H1 (cell line): Measurements from ENCODE around the gene STX19. TPM values are rescaled to one million over a fixed set of nuclear protein-coding genes. Genes with fewer than 3 reads are reported as not detected.

Experiments used
- CTBP2 ChIP-seq: IDR thresholded peaks from 2 replicates; pipeline ENCODE4 v1.7.0; 2011; ENCODE audit warnings: borderline replicate concordance, mild to moderate bottlenecking, moderate library complexity, mixed read lengths, low read length; ENCODE audit not compliant: insufficient read depth, insufficient read length
- FOSL1 ChIP-seq: IDR thresholded peaks from 2 replicates; pipeline ENCODE4 v1.6.1; 2011; ENCODE audit warnings: mild to moderate bottlenecking, low read depth, low read length, moderate library complexity; ENCODE audit not compliant: insufficient read depth
- PHF8 ChIP-seq: fragments of 200-600 bp; sonication (generic); conservative IDR thresholded peaks from 2 replicates; pipeline ENCODE4 v1.7.1; 2012; ENCODE audit warnings: low read depth, mild to moderate bottlenecking, inconsistent platforms, low read length, moderate library complexity
- RNF2 ChIP-seq: fragments of 200-900, 300-1000 bp; sonication (generic); IDR thresholded peaks from 2 replicates; pipeline ENCODE4 v1.7.1; 2016; ENCODE audit warnings: borderline replicate concordance, low read depth, mild to moderate bottlenecking, antibody characterized with exemption, low read length; ENCODE audit not compliant: poor library complexity, severe bottlenecking; ENCODE audit errors: missing control alignments
- TBP ChIP-seq: IDR thresholded peaks from 2 replicates; pipeline ENCODE4 v1.6.1; 2011; ENCODE audit warnings: low read depth, low read length, improper control_type of control experiment
- polyA plus RNA-seq, 7 experiments: library from polyadenylated mRNA; depleted of rRNA in 3 of 7; stranded (reverse) in 5 of 7; unstranded in 2 of 7; fragments of >200 nt in 5 of 7; fragments of 200-250 nt in 2 of 7; gene quantifications; 1 replicate in 5 of 7; 2 replicates in 1 of 7; 4 replicates in 1 of 7; pipeline versions ENCODE4 v1.2.1 to v1.2.3, GENCODE V29; 2011 to 2013; ENCODE audit warnings: missing spikeins in 2 of 7, mixed read lengths in 2 of 7
- total RNA-seq: library from RNA; stranded (reverse); fragmentation: NEBNext Ultra II Directional; extraction: Animal tissue kit (Norgen Biotek cat#: 25700); gene quantifications from 2 replicates; pipeline ENCODE4 v1.2.1, GENCODE V29; 2021
- TF ChIP-seq, protein P1 (sequence below): fragments of 300-600 bp; sonication (generic); IDR thresholded peaks from 2 replicates; pipeline ENCODE4 v1.7.1; 2012; ENCODE audit warnings: low read length, moderate library complexity, mild to moderate bottlenecking, inconsistent platforms; ENCODE audit not compliant: insufficient replicate concordance
- TF ChIP-seq, protein P2 (sequence below): IDR thresholded peaks from 2 replicates; pipeline ENCODE4 v1.6.1; 2011; ENCODE audit warnings: low read depth, mild to moderate bottlenecking, low read length; ENCODE audit not compliant: insufficient read depth

Gene STX19
- total and polyA plus RNA-seq, 2 of the 8 experiments (the other 6 are each of a cell fraction or from before 2014, with no cell fraction given), result not detected

DNA sequence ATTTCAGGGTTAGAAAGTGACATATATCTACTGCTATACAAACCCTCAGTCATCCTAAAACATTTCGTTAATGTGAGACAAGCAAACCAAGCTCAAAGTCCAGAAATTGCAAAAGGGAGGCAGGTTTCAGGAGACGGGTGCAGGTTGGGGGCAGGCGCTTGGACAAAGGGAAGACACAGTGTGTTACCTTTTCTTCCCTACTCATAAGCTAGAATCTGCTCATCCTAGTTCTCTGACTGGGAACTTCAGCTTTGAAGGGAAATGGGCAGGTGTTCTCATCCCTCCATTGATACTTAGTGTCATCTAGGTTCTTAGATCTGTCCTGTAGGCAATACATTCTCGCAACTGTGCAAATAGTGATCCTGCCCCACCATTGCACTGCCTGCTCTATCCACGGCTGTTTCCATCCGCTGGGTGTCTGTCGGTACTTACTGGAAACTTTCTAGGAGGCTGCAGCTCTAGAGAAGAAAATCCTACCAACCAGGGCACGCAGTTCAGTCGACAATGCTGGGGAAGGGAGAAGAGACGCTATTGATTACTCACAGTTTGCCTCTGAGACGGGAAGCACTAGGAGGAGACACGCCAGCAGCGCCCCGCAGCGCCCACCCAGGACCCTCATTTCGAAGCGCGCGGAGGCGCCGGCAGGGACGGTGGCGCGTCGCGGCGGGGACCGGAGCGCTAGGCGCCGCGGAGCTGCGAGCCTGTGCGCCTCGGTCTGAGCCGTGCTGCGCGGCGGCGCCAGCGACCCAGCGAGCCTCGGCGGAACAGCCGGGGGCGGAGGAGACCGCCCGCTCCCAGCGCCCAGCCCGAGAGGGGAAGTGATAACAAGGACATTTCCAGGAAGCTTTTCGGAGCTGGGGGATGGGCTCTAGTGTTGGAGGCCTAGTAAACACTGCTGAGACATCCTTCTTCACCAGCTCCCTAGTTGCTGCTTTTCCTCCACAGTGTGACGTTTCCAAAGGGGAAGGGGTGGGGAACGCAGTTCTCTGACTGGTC lies 55.0 kb downstream of the STX19 start, which contains the start of gene PROS1 (continued):
- TF ChIP-seq, protein P1, sequence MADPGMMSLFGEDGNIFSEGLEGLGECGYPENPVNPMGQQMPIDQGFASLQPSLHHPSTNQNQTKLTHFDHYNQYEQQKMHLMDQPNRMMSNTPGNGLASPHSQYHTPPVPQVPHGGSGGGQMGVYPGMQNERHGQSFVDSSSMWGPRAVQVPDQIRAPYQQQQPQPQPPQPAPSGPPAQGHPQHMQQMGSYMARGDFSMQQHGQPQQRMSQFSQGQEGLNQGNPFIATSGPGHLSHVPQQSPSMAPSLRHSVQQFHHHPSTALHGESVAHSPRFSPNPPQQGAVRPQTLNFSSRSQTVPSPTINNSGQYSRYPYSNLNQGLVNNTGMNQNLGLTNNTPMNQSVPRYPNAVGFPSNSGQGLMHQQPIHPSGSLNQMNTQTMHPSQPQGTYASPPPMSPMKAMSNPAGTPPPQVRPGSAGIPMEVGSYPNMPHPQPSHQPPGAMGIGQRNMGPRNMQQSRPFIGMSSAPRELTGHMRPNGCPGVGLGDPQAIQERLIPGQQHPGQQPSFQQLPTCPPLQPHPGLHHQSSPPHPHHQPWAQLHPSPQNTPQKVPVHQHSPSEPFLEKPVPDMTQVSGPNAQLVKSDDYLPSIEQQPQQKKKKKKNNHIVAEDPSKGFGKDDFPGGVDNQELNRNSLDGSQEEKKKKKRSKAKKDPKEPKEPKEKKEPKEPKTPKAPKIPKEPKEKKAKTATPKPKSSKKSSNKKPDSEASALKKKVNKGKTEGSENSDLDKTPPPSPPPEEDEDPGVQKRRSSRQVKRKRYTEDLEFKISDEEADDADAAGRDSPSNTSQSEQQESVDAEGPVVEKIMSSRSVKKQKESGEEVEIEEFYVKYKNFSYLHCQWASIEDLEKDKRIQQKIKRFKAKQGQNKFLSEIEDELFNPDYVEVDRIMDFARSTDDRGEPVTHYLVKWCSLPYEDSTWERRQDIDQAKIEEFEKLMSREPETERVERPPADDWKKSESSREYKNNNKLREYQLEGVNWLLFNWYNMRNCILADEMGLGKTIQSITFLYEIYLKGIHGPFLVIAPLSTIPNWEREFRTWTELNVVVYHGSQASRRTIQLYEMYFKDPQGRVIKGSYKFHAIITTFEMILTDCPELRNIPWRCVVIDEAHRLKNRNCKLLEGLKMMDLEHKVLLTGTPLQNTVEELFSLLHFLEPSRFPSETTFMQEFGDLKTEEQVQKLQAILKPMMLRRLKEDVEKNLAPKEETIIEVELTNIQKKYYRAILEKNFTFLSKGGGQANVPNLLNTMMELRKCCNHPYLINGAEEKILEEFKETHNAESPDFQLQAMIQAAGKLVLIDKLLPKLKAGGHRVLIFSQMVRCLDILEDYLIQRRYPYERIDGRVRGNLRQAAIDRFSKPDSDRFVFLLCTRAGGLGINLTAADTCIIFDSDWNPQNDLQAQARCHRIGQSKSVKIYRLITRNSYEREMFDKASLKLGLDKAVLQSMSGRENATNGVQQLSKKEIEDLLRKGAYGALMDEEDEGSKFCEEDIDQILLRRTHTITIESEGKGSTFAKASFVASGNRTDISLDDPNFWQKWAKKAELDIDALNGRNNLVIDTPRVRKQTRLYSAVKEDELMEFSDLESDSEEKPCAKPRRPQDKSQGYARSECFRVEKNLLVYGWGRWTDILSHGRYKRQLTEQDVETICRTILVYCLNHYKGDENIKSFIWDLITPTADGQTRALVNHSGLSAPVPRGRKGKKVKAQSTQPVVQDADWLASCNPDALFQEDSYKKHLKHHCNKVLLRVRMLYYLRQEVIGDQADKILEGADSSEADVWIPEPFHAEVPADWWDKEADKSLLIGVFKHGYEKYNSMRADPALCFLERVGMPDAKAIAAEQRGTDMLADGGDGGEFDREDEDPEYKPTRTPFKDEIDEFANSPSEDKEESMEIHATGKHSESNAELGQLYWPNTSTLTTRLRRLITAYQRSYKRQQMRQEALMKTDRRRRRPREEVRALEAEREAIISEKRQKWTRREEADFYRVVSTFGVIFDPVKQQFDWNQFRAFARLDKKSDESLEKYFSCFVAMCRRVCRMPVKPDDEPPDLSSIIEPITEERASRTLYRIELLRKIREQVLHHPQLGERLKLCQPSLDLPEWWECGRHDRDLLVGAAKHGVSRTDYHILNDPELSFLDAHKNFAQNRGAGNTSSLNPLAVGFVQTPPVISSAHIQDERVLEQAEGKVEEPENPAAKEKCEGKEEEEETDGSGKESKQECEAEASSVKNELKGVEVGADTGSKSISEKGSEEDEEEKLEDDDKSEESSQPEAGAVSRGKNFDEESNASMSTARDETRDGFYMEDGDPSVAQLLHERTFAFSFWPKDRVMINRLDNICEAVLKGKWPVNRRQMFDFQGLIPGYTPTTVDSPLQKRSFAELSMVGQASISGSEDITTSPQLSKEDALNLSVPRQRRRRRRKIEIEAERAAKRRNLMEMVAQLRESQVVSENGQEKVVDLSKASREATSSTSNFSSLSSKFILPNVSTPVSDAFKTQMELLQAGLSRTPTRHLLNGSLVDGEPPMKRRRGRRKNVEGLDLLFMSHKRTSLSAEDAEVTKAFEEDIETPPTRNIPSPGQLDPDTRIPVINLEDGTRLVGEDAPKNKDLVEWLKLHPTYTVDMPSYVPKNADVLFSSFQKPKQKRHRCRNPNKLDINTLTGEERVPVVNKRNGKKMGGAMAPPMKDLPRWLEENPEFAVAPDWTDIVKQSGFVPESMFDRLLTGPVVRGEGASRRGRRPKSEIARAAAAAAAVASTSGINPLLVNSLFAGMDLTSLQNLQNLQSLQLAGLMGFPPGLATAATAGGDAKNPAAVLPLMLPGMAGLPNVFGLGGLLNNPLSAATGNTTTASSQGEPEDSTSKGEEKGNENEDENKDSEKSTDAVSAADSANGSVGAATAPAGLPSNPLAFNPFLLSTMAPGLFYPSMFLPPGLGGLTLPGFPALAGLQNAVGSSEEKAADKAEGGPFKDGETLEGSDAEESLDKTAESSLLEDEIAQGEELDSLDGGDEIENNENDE, result no peak
- TF ChIP-seq FOSL1 (no peak), RNF2 (no peak), CTBP2 (no peak), PHF8 (peak; percentile 55; the same call in 1 of the 2 replicates), TBP (no peak)
- TF ChIP-seq, protein P2, sequence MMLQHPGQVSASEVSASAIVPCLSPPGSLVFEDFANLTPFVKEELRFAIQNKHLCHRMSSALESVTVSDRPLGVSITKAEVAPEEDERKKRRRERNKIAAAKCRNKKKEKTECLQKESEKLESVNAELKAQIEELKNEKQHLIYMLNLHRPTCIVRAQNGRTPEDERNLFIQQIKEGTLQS, result no peak
